Urinary bladder (tissue), 4 donors: Measurements from ENCODE around the gene C12orf76. TPM values are rescaled to one million over a fixed set of nuclear protein-coding genes. Genes with fewer than 3 reads are reported as not detected.
"Not testable (repeated sequence)": the region's sequence is repeated elsewhere in the genome, so short reads cannot be mapped to it uniquely, and the experiment has no call there.

ENCODE experiments used
- DNase-seq: peaks from one replicate; pipeline ENCODE4 v3.0.0-alpha.2; 2015; ENCODE audit errors: extremely low spot score
- H3K27ac ChIP-seq: one replicate; pipeline ENCODE4 v1.5.1; 2013; ENCODE audit warnings: low read depth, mild to moderate bottlenecking, moderate library complexity
- H3K36me3 ChIP-seq: one replicate; pipeline ENCODE4 v1.6.1; 2013; ENCODE audit warnings: mild to moderate bottlenecking, moderate library complexity; ENCODE audit not compliant: insufficient read depth
- H3K4me1 ChIP-seq: one replicate; pipeline ENCODE4 v1.6.1; 2013; ENCODE audit warnings: mild to moderate bottlenecking, moderate library complexity; ENCODE audit not compliant: insufficient read depth
- H3K4me3 ChIP-seq: one replicate; pipeline ENCODE4 v1.5.1; 2013; ENCODE audit warnings: low read depth, low read length
- WGBS: extraction: QIAGEN DNeasy Blood & Tissue Kit; methylation state at CpG from one replicate; pipeline ENCODE4 v1.1.7; 2013; 5-methylcytosine and 5-hydroxymethylcytosine counted together
- polyA plus RNA-seq: library from polyadenylated mRNA; stranded (reverse); fragments of 200-250 nt; gene quantifications from one replicate; pipeline ENCODE4 v1.2.3, GENCODE V29; 2013
- total RNA-seq: library from RNA; depleted of rRNA; stranded (reverse); fragments of >200 nt; gene quantifications from one replicate; pipeline ENCODE4 v1.2.3, GENCODE V29; 2014
- donor health status: healthy with polysubstance abuse.
- donor health status: healthy.

C12orf76 gene
- total and polyA plus RNA-seq, 2 donors, result 14.7 to 21.1 TPM

DNA sequence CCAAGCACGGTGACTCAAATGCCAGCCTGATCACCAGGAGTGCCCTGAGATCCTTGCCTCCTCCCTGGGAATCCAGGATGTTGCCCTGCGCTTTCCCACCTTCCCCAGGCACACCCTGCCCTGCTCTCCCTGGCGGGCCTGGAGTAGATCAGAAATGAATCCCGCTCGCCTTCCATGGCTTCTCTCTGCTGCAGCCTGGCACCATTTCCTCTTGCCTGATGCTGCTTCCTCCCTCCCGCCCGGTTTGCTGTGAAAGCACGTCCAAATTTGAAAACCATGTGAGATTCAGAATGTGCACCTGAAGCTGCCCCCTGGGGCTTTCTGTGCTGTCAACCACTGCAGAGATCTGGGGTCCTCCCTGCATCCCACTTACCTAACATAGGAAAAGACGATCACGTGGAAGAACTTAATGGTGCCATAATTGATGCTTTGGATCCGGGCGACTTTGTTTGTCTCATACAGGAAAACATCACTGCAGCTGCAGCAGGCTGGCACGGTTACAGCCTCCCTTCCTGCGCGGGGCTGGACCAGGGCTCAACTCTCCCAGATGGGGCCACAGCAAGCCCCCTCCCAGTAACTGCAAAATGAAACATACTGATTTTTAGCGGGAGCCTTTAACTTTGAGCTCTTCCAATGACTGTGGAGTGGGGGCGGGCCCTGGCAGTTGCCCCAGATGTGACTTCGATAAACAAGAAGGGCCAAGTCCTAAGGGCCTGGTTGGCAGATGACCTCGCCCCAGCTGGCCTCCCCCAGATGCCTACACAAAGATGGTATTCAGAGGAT lies 24.9 kb upstream of the C12orf76 start:
- Histone ChIP-seq H3K36me3 (no peaks in the 10 kb centered on the region), H3K27ac (no peak overlapping the region), H3K4me1 (no peaks in the 10 kb centered on the region), H3K4me3 (peak overlapping the region; percentile 25)
- WGBS, result 24% methylated on average over 19 of the region's 19 CpGs
- DNase-seq, result no peak

DNA sequence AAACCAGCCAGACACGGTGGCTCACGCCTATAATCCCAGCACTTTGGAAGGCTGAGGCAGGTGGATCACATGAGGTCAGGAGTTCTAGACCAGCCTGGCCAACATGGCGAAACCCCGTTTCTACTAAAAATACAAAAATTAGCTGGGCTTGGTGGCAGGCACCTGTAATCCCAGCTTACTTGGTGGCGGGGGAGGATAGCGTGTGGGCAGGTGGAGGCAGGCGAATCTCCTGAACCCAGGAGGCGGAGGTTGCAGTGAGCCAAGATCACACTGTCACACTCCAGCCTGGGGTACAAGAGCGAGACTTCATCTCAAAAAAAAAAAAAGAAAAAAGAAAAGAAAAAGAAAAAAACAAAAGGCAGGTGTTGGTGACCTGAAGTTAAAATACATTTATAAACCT lies 24.3 kb upstream of the C12orf76 start:
- not testable (repeated sequence) for H3K4me3 ChIP-seq, H3K4me1 ChIP-seq, H3K27ac ChIP-seq, DNase-seq, H3K36me3 ChIP-seq
- WGBS, result 80% methylated on average over 9 of the region's 9 CpGs

DNA sequence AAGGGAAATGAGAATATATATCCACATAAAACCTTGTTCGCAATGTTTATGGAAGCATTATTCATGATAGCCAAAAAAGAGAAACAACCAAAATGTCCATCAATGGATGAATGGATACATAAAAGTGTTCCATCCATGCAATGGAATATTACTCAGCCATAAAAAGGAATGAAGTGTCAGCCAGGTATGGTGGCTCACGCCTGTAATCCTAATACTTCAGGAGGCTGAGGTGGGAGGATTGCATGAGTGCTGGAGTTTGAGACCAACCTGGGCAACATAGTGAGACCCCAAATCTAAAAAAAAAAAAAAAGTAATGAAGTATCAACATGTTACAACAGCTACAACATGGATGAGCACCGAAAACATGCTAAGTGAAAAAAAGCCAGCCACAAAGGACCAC lies 23.6 kb upstream of the C12orf76 start:
- H3K4me3 ChIP-seq, result no peak overlapping the region
- 96% methylated on average over 3 of the region's 3 CpGs for WGBS
- DNase-seq, result no peak
- H3K27ac ChIP-seq, result no peak overlapping the region
- no peaks in the 10 kb centered on the region for H3K36me3 ChIP-seq
- no peaks in the 10 kb centered on the region for H3K4me1 ChIP-seq

DNA sequence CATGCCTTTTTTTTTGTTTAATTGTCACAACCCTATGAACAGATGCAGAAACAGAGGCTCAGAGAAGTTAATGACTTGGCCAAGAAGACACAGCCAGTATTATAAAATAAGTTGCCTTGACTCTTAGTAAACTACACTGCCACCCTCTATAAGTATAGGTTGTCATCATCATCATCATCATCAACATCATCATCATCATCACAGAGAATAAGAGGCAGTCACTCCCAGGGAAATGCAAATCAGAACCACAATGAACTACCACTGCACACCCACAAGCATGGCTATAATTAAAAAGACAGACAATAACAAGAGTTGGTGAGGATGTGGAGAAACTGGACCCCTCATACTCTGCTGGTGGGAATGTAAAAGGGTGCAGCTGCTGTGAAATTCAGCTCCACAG lies 23.2 kb upstream of the C12orf76 start:
- Histone ChIP-seq H3K27ac (no peak overlapping the region), H3K4me3 (no peak overlapping the region), H3K36me3 (no peaks in the 10 kb centered on the region), H3K4me1 (no peaks in the 10 kb centered on the region)
- DNase-seq, result no peak

DNA sequence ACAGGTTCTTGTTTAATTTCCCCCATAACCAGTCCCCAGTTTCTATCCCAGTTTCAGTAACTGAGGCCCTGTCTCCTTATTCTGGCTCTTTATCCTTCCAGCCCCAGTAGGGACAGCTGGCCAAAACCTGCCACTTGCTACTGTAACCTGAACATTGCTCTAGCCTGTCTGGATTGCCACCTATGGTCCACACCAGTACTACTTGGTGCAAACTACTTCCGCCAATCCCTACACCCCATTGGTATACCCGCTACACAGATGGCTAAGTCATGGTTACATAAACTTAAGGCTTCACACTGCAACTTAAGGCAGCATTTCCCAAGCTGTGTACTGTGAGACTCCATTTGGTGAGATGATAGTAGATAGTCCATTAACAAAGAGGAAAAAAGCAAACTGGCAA lies 20.3 kb upstream of the C12orf76 start:
- Histone ChIP-seq H3K4me3 (no peak overlapping the region), H3K4me1 (no peaks in the 10 kb centered on the region), H3K27ac (no peak overlapping the region), H3K36me3 (no peaks in the 10 kb centered on the region)
- WGBS, result 94% methylated on average over 2 of the region's 2 CpGs
- no peak for DNase-seq

DNA sequence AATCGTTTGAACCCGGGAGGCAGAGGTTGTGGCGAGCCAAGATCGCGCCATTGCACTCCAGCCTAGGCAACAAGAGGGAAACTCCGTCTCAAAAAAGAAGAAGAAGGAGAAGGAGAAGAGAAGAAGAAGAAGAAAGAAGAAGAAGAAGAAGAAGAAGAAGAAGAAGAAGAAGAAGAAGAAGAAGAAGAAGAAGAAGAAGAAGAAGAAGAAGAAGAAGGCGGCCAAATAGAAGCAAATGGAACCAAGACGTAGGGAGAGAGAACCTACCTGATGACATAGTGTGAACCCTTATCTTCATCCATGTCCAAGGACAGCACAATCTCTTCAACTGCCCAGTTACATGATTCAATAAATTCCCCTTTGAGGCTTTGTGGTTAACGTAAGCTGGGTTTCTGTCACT lies 19.8 kb upstream of the C12orf76 start:
- H3K27ac ChIP-seq, H3K4me1 ChIP-seq, H3K36me3 ChIP-seq, DNase-seq, H3K4me3 ChIP-seq: not testable (repeated sequence)
- WGBS, result 90% methylated on average over 9 of the region's 9 CpGs

DNA sequence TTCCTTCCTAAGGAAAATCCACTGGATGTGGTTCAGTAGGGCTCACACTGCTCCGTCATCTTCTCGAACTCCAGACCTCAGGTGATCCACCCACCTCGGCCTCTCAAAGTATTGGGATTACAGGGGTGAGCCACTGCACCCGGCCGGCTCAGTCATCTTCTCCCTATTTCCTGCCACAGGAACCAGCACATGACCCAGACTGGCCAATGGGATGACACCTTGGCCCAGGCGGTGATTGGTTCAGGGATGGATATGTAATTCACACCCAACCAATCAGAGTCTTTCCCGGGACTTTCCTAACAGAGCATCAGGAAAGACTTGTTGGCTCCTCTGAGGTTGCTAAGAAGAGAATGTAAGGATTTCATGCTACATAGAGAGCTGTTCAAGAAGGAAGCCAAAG lies 19.2 kb upstream of the C12orf76 start:
- no peak for DNase-seq
- H3K4me3 ChIP-seq, result no peak overlapping the region
- no peak overlapping the region for H3K27ac ChIP-seq
- no peaks in the 10 kb centered on the region for H3K4me1 ChIP-seq
- WGBS, result 90% methylated on average over 7 of the region's 7 CpGs
- H3K36me3 ChIP-seq, result no peaks in the 10 kb centered on the region

DNA sequence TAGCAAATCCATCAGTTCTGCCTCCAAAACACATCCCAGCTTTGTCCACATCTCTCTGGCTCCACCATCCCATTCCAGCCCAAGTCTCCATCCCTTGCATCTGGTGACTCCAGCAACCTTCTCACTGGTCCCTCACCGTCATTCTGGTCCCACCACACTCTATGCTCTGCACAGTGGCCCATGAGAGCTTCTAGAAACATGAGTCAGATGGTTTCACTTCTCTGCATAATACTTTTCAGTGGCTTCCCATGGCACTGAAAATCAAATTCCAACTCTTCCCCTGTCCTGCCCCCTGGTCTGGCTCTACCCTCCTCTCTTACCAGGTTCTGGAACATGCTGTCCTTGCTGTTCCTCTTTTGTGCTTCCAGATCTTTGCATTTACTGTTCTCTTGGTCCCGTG lies 17.2 kb upstream of the C12orf76 start:
- whole genome bisulfite sequencing, result 87% methylated on average over 2 of the region's 2 CpGs
- Histone ChIP-seq H3K4me1 (no peaks in the 10 kb centered on the region), H3K4me3 (no peak overlapping the region), H3K27ac (no peak overlapping the region), H3K36me3 (no peaks in the 10 kb centered on the region)
- DNase-seq, result no peak

DNA sequence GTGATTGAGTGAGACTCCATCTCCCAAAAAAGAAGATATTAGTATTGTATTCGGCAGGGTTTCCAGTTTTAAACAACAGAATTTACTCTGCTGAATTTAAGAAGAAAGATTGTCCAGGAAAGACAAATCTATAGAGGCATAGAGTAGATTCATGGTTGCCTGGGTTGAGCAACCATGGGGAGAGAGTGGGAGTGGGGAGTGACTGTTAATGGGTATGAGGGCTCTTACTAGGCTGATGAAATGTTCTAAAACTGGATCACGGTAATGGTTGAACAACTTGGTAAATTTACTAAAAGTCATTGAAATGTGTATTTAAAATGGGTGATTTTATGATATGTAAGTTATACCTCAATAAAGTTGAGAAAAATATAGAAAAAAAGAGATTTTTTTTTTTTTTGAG lies 13.9 kb upstream of the C12orf76 start:
- H3K4me3 ChIP-seq, result no peak overlapping the region
- H3K36me3 ChIP-seq, result no peaks in the 10 kb centered on the region
- whole genome bisulfite sequencing, result 93% methylated on average over 2 of the region's 2 CpGs
- no peak overlapping the region for H3K27ac ChIP-seq
- H3K4me1 ChIP-seq, result no peaks in the 10 kb centered on the region
- no peak for DNase-seq

DNA sequence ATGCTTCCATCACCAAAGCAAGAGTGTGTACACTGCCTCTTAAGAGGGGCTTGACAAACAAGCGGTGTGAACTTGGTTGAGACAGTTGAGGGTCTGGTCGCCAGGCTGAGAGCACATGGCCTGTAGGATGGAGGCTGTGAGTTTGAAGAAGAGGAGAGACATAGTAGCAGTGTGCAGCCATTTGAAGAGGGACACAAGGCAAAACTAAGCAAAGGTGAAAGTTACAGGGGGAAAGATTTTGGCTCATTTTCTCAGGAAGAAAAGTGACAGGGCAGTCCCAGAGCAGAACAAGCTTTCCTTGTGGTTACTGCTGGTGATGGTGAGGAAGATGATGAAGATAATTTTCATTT lies 11.3 kb upstream of the C12orf76 start:
- WGBS, result 88% methylated on average over 2 of the region's 2 CpGs
- DNase-seq, result no peak
- H3K36me3 ChIP-seq, result no peaks in the 10 kb centered on the region
- no peaks in the 10 kb centered on the region for H3K4me1 ChIP-seq
- no peak overlapping the region for H3K4me3 ChIP-seq
- no peak overlapping the region for H3K27ac ChIP-seq

DNA sequence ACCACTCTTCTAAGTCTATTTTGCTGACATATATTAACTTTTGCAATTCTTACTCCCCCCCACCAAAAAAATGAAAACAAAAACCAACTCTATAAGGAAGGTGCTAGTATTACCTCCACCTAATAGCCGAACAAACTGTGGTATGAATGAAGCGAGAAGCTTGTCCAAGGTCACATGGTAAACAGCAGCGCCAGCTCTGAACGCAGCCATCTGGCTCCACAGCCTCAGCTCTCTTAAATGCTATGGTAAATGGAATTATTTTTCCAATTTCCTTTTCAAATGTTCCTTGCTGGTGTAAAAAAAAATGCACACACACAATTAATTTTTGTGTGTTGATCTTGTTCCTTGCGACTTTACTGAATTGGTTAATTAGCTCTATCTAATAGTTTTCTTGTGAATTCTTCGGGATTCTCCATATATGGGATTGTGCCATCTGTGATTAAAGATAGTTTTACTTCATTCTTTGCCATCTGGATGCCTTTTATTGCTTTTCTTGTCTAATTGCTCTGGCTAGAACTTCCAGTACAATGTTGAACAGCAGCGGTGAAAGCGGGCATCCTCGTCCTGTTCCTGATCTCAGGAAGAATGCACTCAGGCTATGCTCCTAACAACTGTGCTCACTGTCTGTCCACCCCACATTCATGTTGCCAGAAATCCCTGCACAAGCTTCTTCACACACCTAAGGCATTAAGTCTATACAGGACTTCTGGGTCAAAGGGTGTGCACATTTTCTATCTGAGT lies 10.7 kb upstream of the C12orf76 start:
- Histone ChIP-seq H3K4me3 (no peak overlapping the region), H3K27ac (no peak overlapping the region), H3K4me1 (no peaks in the 10 kb centered on the region), H3K36me3 (no peaks in the 10 kb centered on the region)
- 90% methylated on average over 9 of the region's 9 CpGs for WGBS
- no peak for DNase-seq

DNA sequence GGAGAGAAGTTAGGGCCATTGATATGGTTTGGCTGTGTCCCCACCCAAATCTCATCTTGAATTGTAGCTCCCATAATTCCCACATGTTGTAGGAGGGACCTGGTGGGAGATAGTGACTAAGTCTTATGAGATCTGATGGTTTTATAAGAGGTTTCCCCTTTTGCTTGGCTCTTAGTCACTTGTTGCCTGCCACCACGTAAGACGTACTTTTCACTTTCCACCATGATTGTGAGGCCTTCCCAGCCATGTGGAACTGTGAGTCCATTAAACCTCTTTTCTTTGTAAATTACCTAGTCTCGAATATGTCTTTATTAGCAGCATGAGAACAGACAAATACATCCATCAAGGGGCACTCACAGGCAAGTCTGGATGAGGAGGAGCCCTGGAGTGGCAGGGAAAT lies 8.3 kb upstream of the C12orf76 start:
- H3K27ac ChIP-seq, DNase-seq, H3K4me3 ChIP-seq, H3K4me1 ChIP-seq, H3K36me3 ChIP-seq: not testable (repeated sequence)
- WGBS, result 81% methylated on average over 3 of the region's 3 CpGs

DNA sequence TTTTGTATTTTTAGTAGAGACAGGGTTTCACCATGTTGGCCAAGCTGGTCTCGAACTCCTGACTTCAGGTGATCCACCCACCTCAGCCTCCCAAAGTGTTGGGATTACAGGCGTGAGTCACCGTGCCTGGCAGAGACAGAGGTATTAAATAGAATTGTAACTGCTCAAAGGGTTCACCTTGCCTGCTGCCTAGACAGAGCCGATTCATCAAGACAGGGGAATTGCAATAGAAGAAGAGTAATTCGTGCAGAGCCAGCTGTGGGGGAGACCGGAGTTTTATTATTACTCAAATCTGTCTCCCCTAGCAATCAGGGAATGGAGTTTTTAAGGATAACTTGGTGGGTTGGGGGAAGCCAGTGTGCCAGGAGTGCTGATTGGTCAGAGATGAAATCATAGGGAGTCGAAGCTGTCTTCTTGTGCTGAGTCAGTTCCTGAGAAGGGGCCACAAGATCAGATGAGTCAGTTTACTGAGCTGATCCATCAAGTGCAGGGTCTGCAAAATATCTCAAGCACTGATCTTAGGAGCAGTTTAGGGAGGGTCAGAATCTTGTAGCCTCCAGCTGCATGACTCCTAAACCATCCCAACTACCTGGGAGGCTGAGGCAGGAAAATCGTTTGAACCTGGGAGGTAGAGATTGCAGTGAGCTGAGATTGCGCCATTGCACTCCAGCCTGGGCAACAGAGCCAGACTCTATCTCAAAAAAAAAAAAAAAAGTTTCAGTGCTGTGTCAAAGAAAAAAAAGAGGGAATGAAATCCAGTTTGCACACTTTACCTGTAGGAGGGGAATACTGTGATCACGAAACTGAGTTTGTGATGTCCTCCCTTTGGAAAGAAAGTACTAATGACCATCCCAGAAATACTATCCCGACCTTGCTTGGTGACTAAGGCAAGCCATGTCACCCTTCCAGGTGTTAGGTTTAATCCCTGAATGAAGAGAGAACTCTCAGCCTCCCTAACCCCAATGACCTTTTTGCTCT lies 7.3 kb upstream of the C12orf76 start:
- not testable (repeated sequence) for DNase-seq, H3K4me1 ChIP-seq, H3K36me3 ChIP-seq, H3K4me3 ChIP-seq, H3K27ac ChIP-seq
- 58% methylated on average over 11 of the region's 11 CpGs for WGBS
